NOMO-1 treated with DMSO at 0.1 percent for 48 hours (cell line): ENCODE data around the gene PPL.

Experiments
- DNase-seq: peaks from one replicate; lab custom pipeline; 2025; ENCODE audit not compliant: unreplicated experiment; lab: John Stamatoyannopoulos, UW

The PPL gene

DNA sequence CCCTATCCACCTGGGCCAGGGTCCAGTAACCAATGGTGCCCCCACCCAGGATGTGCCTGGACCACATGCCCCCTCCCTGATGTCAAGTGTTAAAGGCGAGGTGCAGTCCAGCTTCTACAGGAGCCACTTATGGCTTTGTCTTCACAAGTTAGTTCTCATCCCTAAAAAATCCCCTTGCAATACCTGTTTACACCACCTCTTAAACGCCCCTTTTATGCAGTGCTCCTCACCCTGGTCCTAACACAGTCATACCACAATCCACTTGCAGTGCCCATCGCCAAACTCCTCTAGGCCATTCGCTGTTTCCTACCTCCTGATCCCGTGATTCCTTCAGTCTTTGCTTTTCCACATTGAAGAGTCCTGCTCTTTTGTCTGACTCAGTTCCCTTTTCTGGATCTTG lies 97.0 kb downstream of the PPL start:
- no peak for DNase-seq

- no peak for DNase-seq
Observed at GRCh38 chr16:4837733-4838501, 99.0 kb downstream of the PPL start.

GRCh38 chr16:4836727-4837126 lies 100.2 kb downstream of the PPL start:
- no peak for DNase-seq

DNA sequence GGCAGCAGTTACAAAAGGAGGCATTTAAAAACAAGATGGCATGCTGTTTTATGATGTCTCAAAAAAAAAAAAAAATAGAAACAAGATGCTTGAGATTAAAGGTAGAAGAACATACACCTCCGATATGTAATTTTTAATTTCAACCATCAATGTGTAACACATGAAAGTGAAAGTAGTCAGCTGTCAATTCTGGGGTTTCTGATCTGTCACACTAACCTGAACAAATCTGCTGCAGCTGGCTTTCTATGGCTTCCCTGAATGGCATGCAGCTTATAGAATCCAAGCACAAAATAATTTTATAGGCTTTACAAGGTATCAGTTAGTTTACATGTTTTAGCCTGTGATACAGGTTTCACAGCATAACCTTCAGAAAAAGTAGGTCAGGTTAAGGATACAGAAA lies 103.4 kb downstream of the PPL start:
- no peak for DNase-seq

DNA sequence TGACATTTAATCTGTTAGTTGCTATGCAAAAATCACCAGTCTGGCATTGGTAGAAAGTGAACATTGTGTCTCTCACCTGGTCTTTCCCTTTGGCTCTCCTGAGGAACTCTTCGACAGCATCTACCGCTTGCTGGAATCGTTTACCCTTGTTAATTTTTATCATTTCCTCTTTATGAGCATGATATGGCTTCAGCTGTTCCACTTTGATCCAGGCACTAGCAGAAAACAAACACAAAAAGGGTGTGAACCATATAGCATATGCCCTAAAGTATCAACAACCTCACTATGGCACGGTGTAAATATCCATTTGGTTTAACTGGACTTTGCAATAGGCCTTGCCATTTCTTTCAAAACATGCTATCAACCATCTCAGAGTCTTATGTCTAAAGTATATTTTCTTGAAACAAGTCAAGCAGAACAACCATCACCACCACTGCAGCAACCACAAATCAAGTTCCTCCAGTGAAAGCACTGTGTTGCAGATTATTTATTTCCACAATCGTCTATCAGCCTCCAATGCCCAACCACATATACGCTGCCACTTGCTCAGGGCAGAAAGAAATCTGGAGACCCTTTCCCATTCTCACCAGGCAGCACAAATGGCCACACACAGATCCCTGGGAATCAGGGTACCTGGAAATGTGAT lies 104.1 kb downstream of the PPL start:
- no peak for DNase-seq
